ENCODE results near the gene ERAS.

DNA sequence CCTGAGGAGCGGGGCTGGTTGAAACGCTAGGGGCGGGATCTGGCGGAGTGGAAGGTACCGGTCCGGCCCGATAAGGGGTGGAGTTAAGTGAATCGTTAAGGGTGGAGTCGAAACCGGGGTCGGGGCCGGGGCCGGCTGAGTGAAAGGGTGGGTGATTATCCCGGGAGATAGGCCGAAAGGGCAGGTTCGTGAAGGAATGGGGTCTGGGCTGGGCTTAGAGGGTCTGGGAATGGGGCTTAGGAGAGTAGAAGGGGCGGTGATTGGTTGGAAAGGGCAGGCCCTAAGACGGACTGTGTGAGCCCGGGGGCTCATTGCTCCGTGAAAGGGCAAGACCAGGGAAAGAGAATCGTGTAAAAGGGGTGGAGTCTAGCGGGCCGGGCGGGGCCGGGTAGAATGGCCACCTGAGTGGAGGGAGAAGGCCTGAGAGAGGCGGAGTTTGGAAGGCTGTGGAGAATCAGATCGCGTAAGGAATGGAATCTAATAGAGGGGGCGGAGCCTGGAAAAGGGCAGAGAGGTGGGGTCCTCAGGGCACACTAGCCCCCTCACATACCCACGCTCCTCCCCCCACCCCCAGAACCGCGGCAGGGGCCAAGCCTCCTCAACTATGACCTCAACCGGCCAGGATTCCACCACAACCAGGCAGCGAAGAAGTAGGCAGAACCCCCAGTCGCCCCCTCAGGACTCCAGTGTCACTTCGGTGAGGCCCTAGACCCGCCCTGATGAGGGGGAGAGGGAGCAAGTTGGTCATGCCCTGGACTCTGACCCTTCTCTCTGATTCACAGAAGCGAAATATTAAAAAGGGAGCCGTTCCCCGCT, 24.0 kb upstream of the ERAS start:
- TF ChIP-seq, protein P1, sequence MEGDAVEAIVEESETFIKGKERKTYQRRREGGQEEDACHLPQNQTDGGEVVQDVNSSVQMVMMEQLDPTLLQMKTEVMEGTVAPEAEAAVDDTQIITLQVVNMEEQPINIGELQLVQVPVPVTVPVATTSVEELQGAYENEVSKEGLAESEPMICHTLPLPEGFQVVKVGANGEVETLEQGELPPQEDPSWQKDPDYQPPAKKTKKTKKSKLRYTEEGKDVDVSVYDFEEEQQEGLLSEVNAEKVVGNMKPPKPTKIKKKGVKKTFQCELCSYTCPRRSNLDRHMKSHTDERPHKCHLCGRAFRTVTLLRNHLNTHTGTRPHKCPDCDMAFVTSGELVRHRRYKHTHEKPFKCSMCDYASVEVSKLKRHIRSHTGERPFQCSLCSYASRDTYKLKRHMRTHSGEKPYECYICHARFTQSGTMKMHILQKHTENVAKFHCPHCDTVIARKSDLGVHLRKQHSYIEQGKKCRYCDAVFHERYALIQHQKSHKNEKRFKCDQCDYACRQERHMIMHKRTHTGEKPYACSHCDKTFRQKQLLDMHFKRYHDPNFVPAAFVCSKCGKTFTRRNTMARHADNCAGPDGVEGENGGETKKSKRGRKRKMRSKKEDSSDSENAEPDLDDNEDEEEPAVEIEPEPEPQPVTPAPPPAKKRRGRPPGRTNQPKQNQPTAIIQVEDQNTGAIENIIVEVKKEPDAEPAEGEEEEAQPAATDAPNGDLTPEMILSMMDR (IDR thresholded peaks at IDR 0.05), result peak in 1 of 6 experiments; percentile 9
- TF ChIP-seq POLR2A (IDR thresholded peaks at IDR 0.05), result peak; percentile 55 to 82
